HepG2 (cell line): Measurements from ENCODE around the gene KMT2B. TPM values are rescaled to one million over a fixed set of nuclear protein-coding genes. Genes with fewer than 3 reads are reported as not detected.

Experiments used
- ATAC-seq: fragments of 200-7000 bp; cut with Tn5 transposase; 3 replicates; pipeline ENCODE4 v1.9.1; 2020; ENCODE audit warnings: mild to moderate bottlenecking, moderate library complexity
- BruUV-seq: library from RNA; stranded (reverse); fragments of 400-500 nt; replicated peaks from 2 replicates; lab custom pipeline; 2021; lab: Mats Ljungman, UMichigan
- CTCF ChIA-PET: fragments of 300-600 bp; formaldehyde crosslinking; extraction: SDS; loops from one replicate; lab custom pipeline; 2021; ENCODE audit warnings: low total read pairs, inconsistent platforms, low intra/inter-chr PET ratio; lab: Yijun Ruan, JAX
- POLR2A ChIA-PET: fragments of 350-600 bp; sonication (Branson Sonifier 250); formaldehyde crosslinking; loops from one replicate; lab custom pipeline; 2020; ENCODE audit warnings: antibody characterized with exemption, inconsistent platforms; lab: Yijun Ruan, JAX
- DNase-seq: peaks from one replicate; pipeline ENCODE4 v3.0.0-alpha.2; 2015; ENCODE audit warnings: low spot score
- FAIRE-seq: peaks from 3 replicates; lab custom pipeline; 2011; peaks lifted over from hg19 to GRCh38; lab: Jason Lieb, UNC
- H2AFZ ChIP-seq: one replicate; pipeline ENCODE4 v1.6.1; 2011; ENCODE audit warnings: low read length, inconsistent platforms
- H3K27ac ChIP-seq: fragments of 300-600 bp; 3 replicates; pipeline ENCODE4 v1.8.0; 2011; ENCODE audit warnings: mixed run types, mild to moderate bottlenecking, mixed read lengths, low read length, inconsistent platforms; ENCODE audit not compliant: insufficient read depth; ENCODE audit errors: extremely low read length
- H3K27me3 ChIP-seq, 2 experiments: fragments of 200-600 bp in 1 of 2; 2 replicates in 1 of 2; 3 replicates in 1 of 2; pipeline versions ENCODE4 v1.6.0 to v1.8.0; 2011; ENCODE audit warnings: low read length in 2 of 2, mild to moderate bottlenecking in 2 of 2, moderate library complexity in 2 of 2, inconsistent platforms in 1 of 2; ENCODE audit not compliant: insufficient read depth in 2 of 2, control insufficient read depth in 1 of 2
- H3K36me3 ChIP-seq, 2 experiments: fragments of 200-600 bp in 1 of 2; replicated peaks in 1 of 2; 2 replicates in 1 of 2; 3 replicates in 1 of 2; pipeline versions ENCODE4 v1.5.1 to v1.8.0; 2011; ENCODE audit warnings: low read length in 2 of 2, inconsistent platforms in 1 of 2; ENCODE audit not compliant: insufficient read depth in 2 of 2, control insufficient read depth in 1 of 2
- H3K4me1 ChIP-seq: 2 replicates; pipeline ENCODE4 v1.5.1; 2012; ENCODE audit warnings: low read length, inconsistent platforms; ENCODE audit not compliant: insufficient read depth
- H3K4me2 ChIP-seq: 2 replicates; pipeline ENCODE4 v1.6.0; 2011; ENCODE audit warnings: low read depth, low read length, inconsistent platforms
- H3K4me3 ChIP-seq, 3 experiments: fragments of 200-600 bp in 1 of 3; sonication (generic), shearing (Covaris generic) in 1 of 3; replicated peaks in 1 of 3; 2 replicates each; pipeline ENCODE4 v1.5.1; 2011 to 2016; ENCODE audit warnings: low read length in 3 of 3, inconsistent platforms in 2 of 3, low read depth in 2 of 3, mild to moderate bottlenecking in 2 of 3, control low read depth in 1 of 3, mixed read lengths in 1 of 3; ENCODE audit not compliant: insufficient read depth in 1 of 3
- H3K79me2 ChIP-seq: one replicate; pipeline ENCODE4 v1.6.1; 2011; ENCODE audit warnings: low read length, inconsistent platforms; ENCODE audit not compliant: insufficient read depth
- H3K9ac ChIP-seq: 2 replicates; pipeline ENCODE4 v1.6.0; 2011; ENCODE audit warnings: mild to moderate bottlenecking, low read depth, low read length, inconsistent platforms; ENCODE audit not compliant: insufficient read depth
- H3K9me3 ChIP-seq: 2 replicates; pipeline ENCODE4 v1.5.1; 2012; ENCODE audit warnings: mild to moderate bottlenecking, low read length
- H4K20me1 ChIP-seq: 2 replicates; pipeline ENCODE4 v1.6.0; 2011; ENCODE audit warnings: inconsistent platforms, mild to moderate bottlenecking, low read length, moderate library complexity; ENCODE audit not compliant: insufficient read depth
- FOXA1 ChIP-seq, 2 experiments: fragments of 450-650 bp in 1 of 2; sonication (generic) in 1 of 2; formaldehyde crosslinking in 1 of 2; IDR thresholded peaks; 2 replicates each; pipeline versions ENCODE4 v1.4.0 to v1.6.1; 2016 to 2020; ENCODE audit warnings: missing genetic modification reagents in 1 of 2
- IKZF1 ChIP-seq: fragments of 450-650 bp; IDR thresholded peaks from 2 replicates; pipeline ENCODE4 v1.7.1; 2016
- RARG ChIP-seq: sonication (generic); formaldehyde crosslinking; IDR thresholded peaks from 2 replicates; pipeline ENCODE4 v1.4.0; 2020; ENCODE audit warnings: low read depth, mild to moderate bottlenecking, missing genetic modification reagents
- SMARCE1 ChIP-seq: fragments of 450-650 bp; IDR thresholded peaks from 2 replicates; pipeline ENCODE4 v1.6.1; 2017; ENCODE audit warnings: borderline replicate concordance
- SMC3 ChIP-seq: IDR thresholded peaks from 2 replicates; pipeline ENCODE4 v1.6.1; 2011; ENCODE audit warnings: low read length, improper control_type of control experiment
- ZNF619 ChIP-seq: sonication (generic); formaldehyde crosslinking; IDR thresholded peaks from 2 replicates; pipeline ENCODE4 v1.4.0; 2020; ENCODE audit warnings: mild to moderate bottlenecking, missing genetic modification reagents
- WGBS: methylation state at CpG from one replicate; pipeline ENCODE4 v1.1.6; 2017; ENCODE audit warnings: low lambda C conversion rate; 5-methylcytosine and 5-hydroxymethylcytosine counted together
- in situ Hi-C: cut with HindIII; loops from 2 replicates; pipeline ENCODE4 v1.10.0; 2017; ENCODE audit warnings: low pct_unique_long_range_greater_than_20kb; ENCODE audit not compliant: extremely low pct_ligation_motif_present
- intact Hi-C: fragments of 100-400 bp; cut with micrococcal nuclease; formaldehyde crosslinking; loops from one replicate; pipeline ENCODE4 v1.10.0; 2022; ENCODE audit not compliant: unreplicated experiment
- polyA plus RNA-seq, 8 experiments: library from polyadenylated mRNA; depleted of rRNA in 3 of 8; stranded (reverse) in 7 of 8; unstranded in 1 of 8; fragments of >200 nt; fragmentation: Illumina TruSeq in 4 of 8; extraction: Trizol in 4 of 8; gene quantifications; 2 replicates each; pipeline versions ENCODE4 v1.2.1 to v1.2.3, GENCODE V29; 2011 to 2016; ENCODE audit warnings: low read depth in 4 of 8, missing spikeins in 1 of 8, mixed read lengths in 1 of 8; ENCODE audit not compliant: insufficient read depth in 1 of 8
- total RNA-seq, 5 experiments: library from RNA; depleted of rRNA; stranded (reverse); fragments of >200 nt; fragmentation: Illumina TruSeq; extraction: Trizol; gene quantifications; 2 replicates each; pipeline ENCODE4 v1.2.3, GENCODE V29; 2016; ENCODE audit warnings: low read depth in 1 of 5
- TF ChIP-seq, protein P1 (sequence below): sonication (generic); formaldehyde crosslinking; IDR thresholded peaks from 2 replicates; pipeline ENCODE4 v1.5.0; 2020; ENCODE audit warnings: mild to moderate bottlenecking, missing genetic modification reagents
- TF ChIP-seq, protein P2 (sequence below): sonication (generic); formaldehyde crosslinking; IDR thresholded peaks from 2 replicates; pipeline ENCODE4 v1.4.0; 2020; ENCODE audit warnings: missing genetic modification reagents
- TF ChIP-seq, protein P3 (sequence below): sonication (generic); formaldehyde crosslinking; IDR thresholded peaks from 2 replicates; pipeline ENCODE4 v1.5.1; 2020; ENCODE audit warnings: mild to moderate bottlenecking, missing genetic modification reagents, moderate library complexity
- TF ChIP-seq, protein P4 (sequence below): sonication (generic); formaldehyde crosslinking; IDR thresholded peaks from 2 replicates; pipeline ENCODE4 v1.5.1; 2020; ENCODE audit warnings: missing genetic modification reagents, mild to moderate bottlenecking, borderline replicate concordance

KMT2B gene
- total and polyA plus RNA-seq, 2 of the 13 experiments (the other 11 are each of a cell fraction or from before 2014, with no cell fraction given) = 6.2 to 16.9 TPM

DNA sequence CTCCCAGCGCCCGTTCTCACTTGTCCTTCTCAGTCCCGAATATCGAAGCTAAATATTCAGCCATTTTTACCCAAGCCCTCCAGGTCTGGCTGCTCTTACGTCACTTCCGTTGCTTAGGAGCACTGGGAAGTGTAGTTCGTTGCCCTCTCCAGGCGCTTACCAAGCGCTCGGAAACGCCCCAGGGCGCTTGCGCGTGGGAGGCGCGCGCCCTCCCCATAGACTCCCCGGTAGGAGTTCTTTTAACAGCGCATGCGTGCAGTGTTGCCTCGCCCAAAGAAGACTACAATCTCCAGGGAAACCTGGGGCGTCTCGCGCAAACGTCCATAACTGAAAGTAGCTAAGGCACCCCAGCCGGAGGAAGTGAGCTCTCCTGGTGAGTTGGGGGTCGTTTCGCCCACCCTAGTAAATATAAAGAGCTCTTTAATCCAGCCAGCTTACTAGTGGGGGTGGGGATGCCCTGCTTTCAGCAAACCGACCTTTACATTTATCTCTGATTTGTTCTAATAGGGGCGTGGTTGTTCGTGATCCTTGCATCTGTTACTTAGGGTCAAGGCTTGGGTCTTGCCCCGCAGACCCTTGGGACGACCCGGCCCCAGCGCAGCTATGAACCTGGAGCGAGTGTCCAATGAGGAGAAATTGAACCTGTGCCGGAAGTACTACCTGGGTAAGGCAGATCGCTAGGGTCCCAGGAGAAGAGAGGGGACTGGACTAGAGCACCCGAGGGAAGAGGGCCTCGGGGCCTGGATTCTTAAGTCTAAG is 27.7 kb downstream of the KMT2B start, which contains the start of the genes PSENEN and U2AF1L4:
PSENEN (plus strand) TSS at position 324 of the 759 bp plus-strand sequence; CDS start at position 604, 280 bp downstream.
U2AF1L4 (minus strand) TSS at position 91 of the 759 bp plus-strand sequence; CDS start at position 64, 27 bp downstream.
- H3K9ac ChIP-seq = peak within 1 kb of the TSS; percentile 84
- peaks cover 20% of the 10 kb centered on the region for H3K79me2 ChIP-seq
- H3K4me2 ChIP-seq = peak within 1 kb of the TSS; percentile 94
- FAIRE-seq (peak; percentile 86), ATAC-seq (peak; percentile 53), DNase-seq (peak; percentile 99)
- H3K4me3 ChIP-seq = peak within 1 kb of the TSS; percentile 82 to 99 (median 96)
- H3K27ac ChIP-seq = peak within 1 kb of the TSS; percentile 94
- in situ Hi-C loops = no loop called here
- no peak within 1 kb of the TSS for H2AFZ ChIP-seq
- CTCF ChIA-PET = no interaction called here
- BruUV-seq = no TSS peak
- no peaks in the 10 kb centered on the region for H3K9me3 ChIP-seq
- no peaks in the 10 kb centered on the region for H4K20me1 ChIP-seq
- POLR2A ChIA-PET = interaction anchor here (0.6 to 1.9 kb wide), 10 partner anchors 12 to 140 kb away, joined by 3 to 11 read pairs (median 4); partner anchors contain the start of genes COX6B1, HSPB6 and PROSER3
- 0% methylated on average over 17 of the region's 40 CpGs for WGBS
- H3K4me1 ChIP-seq = peaks cover 51% of the 10 kb centered on the region
- no peaks in the 10 kb centered on the region; a peak in 1 of 5 replicates for H3K27me3 ChIP-seq
- intact Hi-C loops = loop anchor here (10.0 kb wide), 1 partner anchor 51 kb away; no protein-coding TSS in a partner anchor
- H3K36me3 ChIP-seq = no peaks in the 10 kb centered on the region
- TF ChIP-seq IKZF1 (no peak), SMC3 (no peak), SMARCE1 (no peak), ZNF619 (CRISPR knock-in tag) (no peak), FOXA1 (IDR thresholded peaks at IDR 0.05) (no peak), FOXA1 (CRISPR knock-in tag; IDR thresholded peaks at IDR 0.05) (no peak), RARG (CRISPR knock-in tag) (no peak)
- TF ChIP-seq, protein P1, sequence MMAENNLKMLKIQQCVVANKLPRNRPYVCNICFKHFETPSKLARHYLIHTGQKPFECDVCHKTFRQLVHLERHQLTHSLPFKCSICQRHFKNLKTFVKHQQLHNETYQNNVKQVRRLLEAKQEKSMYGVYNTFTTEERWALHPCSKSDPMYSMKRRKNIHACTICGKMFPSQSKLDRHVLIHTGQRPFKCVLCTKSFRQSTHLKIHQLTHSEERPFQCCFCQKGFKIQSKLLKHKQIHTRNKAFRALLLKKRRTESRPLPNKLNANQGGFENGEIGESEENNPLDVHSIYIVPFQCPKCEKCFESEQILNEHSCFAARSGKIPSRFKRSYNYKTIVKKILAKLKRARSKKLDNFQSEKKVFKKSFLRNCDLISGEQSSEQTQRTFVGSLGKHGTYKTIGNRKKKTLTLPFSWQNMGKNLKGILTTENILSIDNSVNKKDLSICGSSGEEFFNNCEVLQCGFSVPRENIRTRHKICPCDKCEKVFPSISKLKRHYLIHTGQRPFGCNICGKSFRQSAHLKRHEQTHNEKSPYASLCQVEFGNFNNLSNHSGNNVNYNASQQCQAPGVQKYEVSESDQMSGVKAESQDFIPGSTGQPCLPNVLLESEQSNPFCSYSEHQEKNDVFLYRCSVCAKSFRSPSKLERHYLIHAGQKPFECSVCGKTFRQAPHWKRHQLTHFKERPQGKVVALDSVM (CRISPR knock-in tag) = no peak
- TF ChIP-seq, protein P2, sequence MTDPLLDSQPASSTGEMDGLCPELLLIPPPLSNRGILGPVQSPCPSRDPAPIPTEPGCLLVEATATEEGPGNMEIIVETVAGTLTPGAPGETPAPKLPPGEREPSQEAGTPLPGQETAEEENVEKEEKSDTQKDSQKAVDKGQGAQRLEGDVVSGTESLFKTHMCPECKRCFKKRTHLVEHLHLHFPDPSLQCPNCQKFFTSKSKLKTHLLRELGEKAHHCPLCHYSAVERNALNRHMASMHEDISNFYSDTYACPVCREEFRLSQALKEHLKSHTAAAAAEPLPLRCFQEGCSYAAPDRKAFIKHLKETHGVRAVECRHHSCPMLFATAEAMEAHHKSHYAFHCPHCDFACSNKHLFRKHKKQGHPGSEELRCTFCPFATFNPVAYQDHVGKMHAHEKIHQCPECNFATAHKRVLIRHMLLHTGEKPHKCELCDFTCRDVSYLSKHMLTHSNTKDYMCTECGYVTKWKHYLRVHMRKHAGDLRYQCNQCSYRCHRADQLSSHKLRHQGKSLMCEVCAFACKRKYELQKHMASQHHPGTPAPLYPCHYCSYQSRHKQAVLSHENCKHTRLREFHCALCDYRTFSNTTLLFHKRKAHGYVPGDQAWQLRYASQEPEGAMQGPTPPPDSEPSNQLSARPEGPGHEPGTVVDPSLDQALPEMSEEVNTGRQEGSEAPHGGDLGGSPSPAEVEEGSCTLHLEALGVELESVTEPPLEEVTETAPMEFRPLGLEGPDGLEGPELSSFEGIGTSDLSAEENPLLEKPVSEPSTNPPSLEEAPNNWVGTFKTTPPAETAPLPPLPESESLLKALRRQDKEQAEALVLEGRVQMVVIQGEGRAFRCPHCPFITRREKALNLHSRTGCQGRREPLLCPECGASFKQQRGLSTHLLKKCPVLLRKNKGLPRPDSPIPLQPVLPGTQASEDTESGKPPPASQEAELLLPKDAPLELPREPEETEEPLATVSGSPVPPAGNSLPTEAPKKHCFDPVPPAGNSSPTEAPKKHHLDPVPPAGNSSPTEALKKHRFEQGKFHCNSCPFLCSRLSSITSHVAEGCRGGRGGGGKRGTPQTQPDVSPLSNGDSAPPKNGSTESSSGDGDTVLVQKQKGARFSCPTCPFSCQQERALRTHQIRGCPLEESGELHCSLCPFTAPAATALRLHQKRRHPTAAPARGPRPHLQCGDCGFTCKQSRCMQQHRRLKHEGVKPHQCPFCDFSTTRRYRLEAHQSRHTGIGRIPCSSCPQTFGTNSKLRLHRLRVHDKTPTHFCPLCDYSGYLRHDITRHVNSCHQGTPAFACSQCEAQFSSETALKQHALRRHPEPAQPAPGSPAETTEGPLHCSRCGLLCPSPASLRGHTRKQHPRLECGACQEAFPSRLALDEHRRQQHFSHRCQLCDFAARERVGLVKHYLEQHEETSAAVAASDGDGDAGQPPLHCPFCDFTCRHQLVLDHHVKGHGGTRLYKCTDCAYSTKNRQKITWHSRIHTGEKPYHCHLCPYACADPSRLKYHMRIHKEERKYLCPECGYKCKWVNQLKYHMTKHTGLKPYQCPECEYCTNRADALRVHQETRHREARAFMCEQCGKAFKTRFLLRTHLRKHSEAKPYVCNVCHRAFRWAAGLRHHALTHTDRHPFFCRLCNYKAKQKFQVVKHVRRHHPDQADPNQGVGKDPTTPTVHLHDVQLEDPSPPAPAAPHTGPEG (CRISPR knock-in tag) = no peak
- TF ChIP-seq, protein P3, sequence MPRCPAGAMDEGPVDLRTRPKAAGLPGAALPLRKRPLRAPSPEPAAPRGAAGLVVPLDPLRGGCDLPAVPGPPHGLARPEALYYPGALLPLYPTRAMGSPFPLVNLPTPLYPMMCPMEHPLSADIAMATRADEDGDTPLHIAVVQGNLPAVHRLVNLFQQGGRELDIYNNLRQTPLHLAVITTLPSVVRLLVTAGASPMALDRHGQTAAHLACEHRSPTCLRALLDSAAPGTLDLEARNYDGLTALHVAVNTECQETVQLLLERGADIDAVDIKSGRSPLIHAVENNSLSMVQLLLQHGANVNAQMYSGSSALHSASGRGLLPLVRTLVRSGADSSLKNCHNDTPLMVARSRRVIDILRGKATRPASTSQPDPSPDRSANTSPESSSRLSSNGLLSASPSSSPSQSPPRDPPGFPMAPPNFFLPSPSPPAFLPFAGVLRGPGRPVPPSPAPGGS (CRISPR knock-in tag) = 0 out of 2 replicates have a peak, but pooled peaks have one; percentile 22
- TF ChIP-seq, protein P4, sequence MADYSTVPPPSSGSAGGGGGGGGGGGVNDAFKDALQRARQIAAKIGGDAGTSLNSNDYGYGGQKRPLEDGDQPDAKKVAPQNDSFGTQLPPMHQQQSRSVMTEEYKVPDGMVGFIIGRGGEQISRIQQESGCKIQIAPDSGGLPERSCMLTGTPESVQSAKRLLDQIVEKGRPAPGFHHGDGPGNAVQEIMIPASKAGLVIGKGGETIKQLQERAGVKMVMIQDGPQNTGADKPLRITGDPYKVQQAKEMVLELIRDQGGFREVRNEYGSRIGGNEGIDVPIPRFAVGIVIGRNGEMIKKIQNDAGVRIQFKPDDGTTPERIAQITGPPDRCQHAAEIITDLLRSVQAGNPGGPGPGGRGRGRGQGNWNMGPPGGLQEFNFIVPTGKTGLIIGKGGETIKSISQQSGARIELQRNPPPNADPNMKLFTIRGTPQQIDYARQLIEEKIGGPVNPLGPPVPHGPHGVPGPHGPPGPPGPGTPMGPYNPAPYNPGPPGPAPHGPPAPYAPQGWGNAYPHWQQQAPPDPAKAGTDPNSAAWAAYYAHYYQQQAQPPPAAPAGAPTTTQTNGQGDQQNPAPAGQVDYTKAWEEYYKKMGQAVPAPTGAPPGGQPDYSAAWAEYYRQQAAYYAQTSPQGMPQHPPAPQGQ (CRISPR knock-in tag) = no peak
